Measurements from ENCODE around the gene TENT5C. TPM values are rescaled to one million over a fixed set of nuclear protein-coding genes. Genes with fewer than 3 reads are reported as not detected.

TENT5C gene
- total and polyA plus RNA-seq, 2 of the 13 experiments (the other 11 are each of a cell fraction or from before 2014, with no cell fraction given), result 0.02 to 0.38 TPM

- 26% methylated on average over 4 of the region's 4 CpGs for WGBS (ENCODE audit: low lambda C conversion rate)
- Histone ChIP-seq H3K9me3 (ENCODE audit: low read length) (no peaks in the 10 kb centered on the region), H4K20me1 (ENCODE audit: insufficient read depth, low read length) (no peaks in the 10 kb centered on the region), H3K4me1 (ENCODE audit: insufficient read depth, low read length) (no peaks in the 10 kb centered on the region), H3K9ac (ENCODE audit: insufficient read depth, low read depth, low read length) (no peak overlapping the region), H3K27ac (ENCODE audit: extremely low read length, insufficient read depth, low read length) (no peak overlapping the region), H3K4me3 (replicated peaks in 1 of 3; ENCODE audit: insufficient read depth in 1 of 3, low read depth in 2 of 3, low read length in 3 of 3) (no peak overlapping the region), H3K36me3 (replicated peaks in 1 of 2; ENCODE audit: control insufficient read depth in 1 of 2, insufficient read depth in 2 of 2, low read length in 2 of 2) (no peaks in the 10 kb centered on the region), H3K27me3 (ENCODE audit: control insufficient read depth in 1 of 2, insufficient read depth in 2 of 2, low read length in 2 of 2) (no peaks in the 10 kb centered on the region), H3K79me2 (ENCODE audit: insufficient read depth, low read length) (no peaks in the 10 kb centered on the region), H2AFZ (ENCODE audit: low read length) (no peak overlapping the region), H3K4me2 (ENCODE audit: low read depth, low read length) (no peak overlapping the region)
- BruUV-seq (replicated peaks), result no TSS peak
- no peak for DNase-seq (ENCODE audit: low spot score)
- no peak for ATAC-seq
- no peak for FAIRE-seq
- POLR2A ChIA-PET, result no interaction called here
- in situ Hi-C loops (cut with HindIII; ENCODE audit: extremely low pct_ligation_motif_present, low pct_unique_long_range_greater_than_20kb), result no loop called here
- intact Hi-C loops (cut with micrococcal nuclease; ENCODE audit: unreplicated experiment), result no loop called here
- no peak for TF ChIP-seq ZNF839 (CRISPR knock-in tag; IDR thresholded peaks at IDR 0.05; ENCODE audit: borderline replicate concordance)
- no peak for TF ChIP-seq ZNF432 (CRISPR knock-in tag; IDR thresholded peaks at IDR 0.05; ENCODE audit: borderline replicate concordance)
- no peak for TF ChIP-seq HNRNPUL1 (IDR thresholded peaks at IDR 0.05; ENCODE audit: low read depth, low read length)
- TF ChIP-seq EEA1 (CRISPR knock-in tag; IDR thresholded peaks at IDR 0.05; ENCODE audit: borderline replicate concordance), result no peak
- TF ChIP-seq ZNF597 (CRISPR knock-in tag; IDR thresholded peaks at IDR 0.05), result no peak
- CTCF ChIA-PET (ENCODE audit: low intra/inter-chr PET ratio, low total read pairs), result no interaction called here
These were observed 37.1 kb downstream of the TENT5C start for GRCh38 chr1:117642963-117643362.

- no peak for ATAC-seq
- Histone ChIP-seq H4K20me1 (ENCODE audit: insufficient read depth, low read length) (no peaks in the 10 kb centered on the region), H3K27me3 (ENCODE audit: control insufficient read depth in 1 of 2, insufficient read depth in 2 of 2, low read length in 2 of 2) (no peaks in the 10 kb centered on the region), H3K36me3 (replicated peaks in 1 of 2; ENCODE audit: control insufficient read depth in 1 of 2, insufficient read depth in 2 of 2, low read length in 2 of 2) (no peaks in the 10 kb centered on the region), H3K79me2 (ENCODE audit: insufficient read depth, low read length) (no peaks in the 10 kb centered on the region), H2AFZ (ENCODE audit: low read length) (no peak overlapping the region), H3K4me3 (replicated peaks in 1 of 3; ENCODE audit: insufficient read depth in 1 of 3, low read depth in 2 of 3, low read length in 3 of 3) (no peak overlapping the region), H3K27ac (ENCODE audit: extremely low read length, insufficient read depth, low read length) (no peak overlapping the region), H3K9ac (ENCODE audit: insufficient read depth, low read depth, low read length) (no peak overlapping the region), H3K4me2 (ENCODE audit: low read depth, low read length) (no peak overlapping the region), H3K4me1 (ENCODE audit: insufficient read depth, low read length) (no peaks in the 10 kb centered on the region), H3K9me3 (ENCODE audit: low read length) (no peaks in the 10 kb centered on the region)
- no peak for DNase-seq (ENCODE audit: low spot score)
- 46% methylated on average over 2 of the region's 2 CpGs for WGBS (ENCODE audit: low lambda C conversion rate)
- no TSS peak for BruUV-seq (replicated peaks)
- in situ Hi-C loops (cut with HindIII; ENCODE audit: extremely low pct_ligation_motif_present, low pct_unique_long_range_greater_than_20kb), result no loop called here
- ChIA-PET CTCF (ENCODE audit: low intra/inter-chr PET ratio, low total read pairs) (no interaction called here), POLR2A (no interaction called here)
- FAIRE-seq, result no peak
- intact Hi-C loops (cut with micrococcal nuclease; ENCODE audit: unreplicated experiment), result no loop called here
- TF ChIP-seq, protein P1, sequence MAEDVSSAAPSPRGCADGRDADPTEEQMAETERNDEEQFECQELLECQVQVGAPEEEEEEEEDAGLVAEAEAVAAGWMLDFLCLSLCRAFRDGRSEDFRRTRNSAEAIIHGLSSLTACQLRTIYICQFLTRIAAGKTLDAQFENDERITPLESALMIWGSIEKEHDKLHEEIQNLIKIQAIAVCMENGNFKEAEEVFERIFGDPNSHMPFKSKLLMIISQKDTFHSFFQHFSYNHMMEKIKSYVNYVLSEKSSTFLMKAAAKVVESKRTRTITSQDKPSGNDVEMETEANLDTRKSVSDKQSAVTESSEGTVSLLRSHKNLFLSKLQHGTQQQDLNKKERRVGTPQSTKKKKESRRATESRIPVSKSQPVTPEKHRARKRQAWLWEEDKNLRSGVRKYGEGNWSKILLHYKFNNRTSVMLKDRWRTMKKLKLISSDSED (CRISPR knock-in tag; IDR thresholded peaks at IDR 0.05), result no peak
- no peak for TF ChIP-seq DBP (CRISPR knock-in tag; IDR thresholded peaks at IDR 0.05; ENCODE audit: not compliant biosample characterization)
- no peak for TF ChIP-seq ZBTB38 (CRISPR knock-in tag; IDR thresholded peaks at IDR 0.05)
- TF ChIP-seq SALL1 (CRISPR knock-in tag; IDR thresholded peaks at IDR 0.05), result no peak
- TF ChIP-seq ZNF256 (CRISPR knock-in tag; conservative IDR thresholded peaks at IDR 0.05), result no peak
- TF ChIP-seq KDM2A (CRISPR knock-in tag; IDR thresholded peaks at IDR 0.05; ENCODE audit: borderline replicate concordance, low read depth), result no peak
- TF ChIP-seq, protein P2, sequence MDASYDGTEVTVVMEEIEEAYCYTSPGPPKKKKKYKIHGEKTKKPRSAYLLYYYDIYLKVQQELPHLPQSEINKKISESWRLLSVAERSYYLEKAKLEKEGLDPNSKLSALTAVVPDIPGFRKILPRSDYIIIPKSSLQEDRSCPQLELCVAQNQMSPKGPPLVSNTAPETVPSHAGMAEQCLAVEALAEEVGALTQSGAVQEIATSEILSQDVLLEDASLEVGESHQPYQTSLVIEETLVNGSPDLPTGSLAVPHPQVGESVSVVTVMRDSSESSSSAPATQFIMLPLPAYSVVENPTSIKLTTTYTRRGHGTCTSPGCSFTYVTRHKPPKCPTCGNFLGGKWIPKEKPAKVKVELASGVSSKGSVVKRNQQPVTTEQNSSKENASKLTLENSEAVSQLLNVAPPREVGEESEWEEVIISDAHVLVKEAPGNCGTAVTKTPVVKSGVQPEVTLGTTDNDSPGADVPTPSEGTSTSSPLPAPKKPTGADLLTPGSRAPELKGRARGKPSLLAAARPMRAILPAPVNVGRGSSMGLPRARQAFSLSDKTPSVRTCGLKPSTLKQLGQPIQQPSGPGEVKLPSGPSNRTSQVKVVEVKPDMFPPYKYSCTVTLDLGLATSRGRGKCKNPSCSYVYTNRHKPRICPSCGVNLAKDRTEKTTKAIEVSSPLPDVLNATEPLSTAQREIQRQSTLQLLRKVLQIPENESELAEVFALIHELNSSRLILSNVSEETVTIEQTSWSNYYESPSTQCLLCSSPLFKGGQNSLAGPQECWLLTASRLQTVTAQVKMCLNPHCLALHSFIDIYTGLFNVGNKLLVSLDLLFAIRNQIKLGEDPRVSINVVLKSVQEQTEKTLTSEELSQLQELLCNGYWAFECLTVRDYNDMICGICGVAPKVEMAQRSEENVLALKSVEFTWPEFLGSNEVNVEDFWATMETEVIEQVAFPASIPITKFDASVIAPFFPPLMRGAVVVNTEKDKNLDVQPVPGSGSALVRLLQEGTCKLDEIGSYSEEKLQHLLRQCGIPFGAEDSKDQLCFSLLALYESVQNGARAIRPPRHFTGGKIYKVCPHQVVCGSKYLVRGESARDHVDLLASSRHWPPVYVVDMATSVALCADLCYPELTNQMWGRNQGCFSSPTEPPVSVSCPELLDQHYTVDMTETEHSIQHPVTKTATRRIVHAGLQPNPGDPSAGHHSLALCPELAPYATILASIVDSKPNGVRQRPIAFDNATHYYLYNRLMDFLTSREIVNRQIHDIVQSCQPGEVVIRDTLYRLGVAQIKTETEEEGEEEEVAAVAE (CRISPR knock-in tag; IDR thresholded peaks at IDR 0.05; ENCODE audit: borderline replicate concordance), result no peak
These were observed 37.8 kb downstream of the TENT5C start for GRCh38 chr1:117643601-117644000.

Data from HepG2 (cell line).